ENCODE results near the gene CEP126.

DNA sequence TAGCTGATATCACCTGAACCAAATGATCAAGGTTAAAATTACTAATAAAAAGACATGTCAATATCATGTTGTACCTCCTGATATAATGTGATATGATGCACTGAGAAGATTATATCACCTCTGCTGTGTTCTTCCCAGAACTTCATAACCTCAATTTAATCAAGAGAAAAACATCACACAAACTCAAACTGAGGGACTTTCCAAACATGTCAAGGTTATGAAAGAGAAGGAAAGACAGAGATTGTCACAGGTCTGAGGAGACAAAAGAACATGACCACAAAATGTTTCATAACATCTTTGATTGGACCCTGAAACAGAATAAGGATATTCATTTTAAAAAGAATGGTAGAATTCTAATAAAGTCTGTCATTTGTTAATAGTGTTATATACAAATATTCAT is 89.4 kb downstream of the CEP126 start:
- TF ChIP-seq SNAI2 (CRISPR knock-in tag; IDR thresholded peaks at IDR 0.05), result no peak
- TF ChIP-seq, protein P1, sequence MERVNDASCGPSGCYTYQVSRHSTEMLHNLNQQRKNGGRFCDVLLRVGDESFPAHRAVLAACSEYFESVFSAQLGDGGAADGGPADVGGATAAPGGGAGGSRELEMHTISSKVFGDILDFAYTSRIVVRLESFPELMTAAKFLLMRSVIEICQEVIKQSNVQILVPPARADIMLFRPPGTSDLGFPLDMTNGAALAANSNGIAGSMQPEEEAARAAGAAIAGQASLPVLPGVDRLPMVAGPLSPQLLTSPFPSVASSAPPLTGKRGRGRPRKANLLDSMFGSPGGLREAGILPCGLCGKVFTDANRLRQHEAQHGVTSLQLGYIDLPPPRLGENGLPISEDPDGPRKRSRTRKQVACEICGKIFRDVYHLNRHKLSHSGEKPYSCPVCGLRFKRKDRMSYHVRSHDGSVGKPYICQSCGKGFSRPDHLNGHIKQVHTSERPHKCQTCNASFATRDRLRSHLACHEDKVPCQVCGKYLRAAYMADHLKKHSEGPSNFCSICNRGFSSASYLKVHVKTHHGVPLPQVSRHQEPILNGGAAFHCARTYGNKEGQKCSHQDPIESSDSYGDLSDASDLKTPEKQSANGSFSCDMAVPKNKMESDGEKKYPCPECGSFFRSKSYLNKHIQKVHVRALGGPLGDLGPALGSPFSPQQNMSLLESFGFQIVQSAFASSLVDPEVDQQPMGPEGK (CRISPR knock-in tag; IDR thresholded peaks at IDR 0.05; ENCODE audit: borderline replicate concordance), result no peak
- no peak for TF ChIP-seq RARB (CRISPR knock-in tag; IDR thresholded peaks at IDR 0.05)
- TF ChIP-seq, protein P2, sequence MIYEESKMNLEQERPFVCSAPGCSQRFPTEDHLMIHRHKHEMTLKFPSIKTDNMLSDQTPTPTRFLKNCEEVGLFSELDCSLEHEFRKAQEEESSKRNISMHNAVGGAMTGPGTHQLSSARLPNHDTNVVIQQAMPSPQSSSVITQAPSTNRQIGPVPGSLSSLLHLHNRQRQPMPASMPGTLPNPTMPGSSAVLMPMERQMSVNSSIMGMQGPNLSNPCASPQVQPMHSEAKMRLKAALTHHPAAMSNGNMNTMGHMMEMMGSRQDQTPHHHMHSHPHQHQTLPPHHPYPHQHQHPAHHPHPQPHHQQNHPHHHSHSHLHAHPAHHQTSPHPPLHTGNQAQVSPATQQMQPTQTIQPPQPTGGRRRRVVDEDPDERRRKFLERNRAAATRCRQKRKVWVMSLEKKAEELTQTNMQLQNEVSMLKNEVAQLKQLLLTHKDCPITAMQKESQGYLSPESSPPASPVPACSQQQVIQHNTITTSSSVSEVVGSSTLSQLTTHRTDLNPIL (CRISPR knock-in tag; IDR thresholded peaks at IDR 0.05; ENCODE audit: low read depth), result no peak
- no peak for TF ChIP-seq ARNTL (CRISPR knock-in tag; IDR thresholded peaks at IDR 0.05; ENCODE audit: borderline replicate concordance, low read depth)
- TF ChIP-seq ZC3H10 (CRISPR knock-in tag; IDR thresholded peaks at IDR 0.05), result no peak
- TF ChIP-seq, protein P3, sequence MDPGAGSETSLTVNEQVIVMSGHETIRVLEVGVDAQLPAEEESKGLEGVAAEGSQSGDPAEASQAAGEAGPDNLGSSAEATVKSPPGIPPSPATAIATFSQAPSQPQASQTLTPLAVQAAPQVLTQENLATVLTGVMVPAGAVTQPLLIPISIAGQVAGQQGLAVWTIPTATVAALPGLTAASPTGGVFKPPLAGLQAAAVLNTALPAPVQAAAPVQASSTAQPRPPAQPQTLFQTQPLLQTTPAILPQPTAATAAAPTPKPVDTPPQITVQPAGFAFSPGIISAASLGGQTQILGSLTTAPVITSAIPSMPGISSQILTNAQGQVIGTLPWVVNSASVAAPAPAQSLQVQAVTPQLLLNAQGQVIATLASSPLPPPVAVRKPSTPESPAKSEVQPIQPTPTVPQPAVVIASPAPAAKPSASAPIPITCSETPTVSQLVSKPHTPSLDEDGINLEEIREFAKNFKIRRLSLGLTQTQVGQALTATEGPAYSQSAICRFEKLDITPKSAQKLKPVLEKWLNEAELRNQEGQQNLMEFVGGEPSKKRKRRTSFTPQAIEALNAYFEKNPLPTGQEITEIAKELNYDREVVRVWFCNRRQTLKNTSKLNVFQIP (CRISPR knock-in tag; IDR thresholded peaks at IDR 0.05; ENCODE audit: borderline replicate concordance, low read depth), result no peak
- TF ChIP-seq ISL1 (CRISPR knock-in tag; IDR thresholded peaks at IDR 0.05), result no peak
- TF ChIP-seq ESRRG (CRISPR knock-in tag; IDR thresholded peaks at IDR 0.05), result no peak

Measured in SK-N-SH treated with all-trans-retinoic acid at 6 μM for 48 hours (cell line).